GM12865 (cell line): ENCODE data around the gene CARMIL1.

ENCODE experiments used
- DNase-seq: peaks from one replicate; pipeline ENCODE4 v3.0.0; 2010; ENCODE audit warnings: low read depth
- H3K4me3 ChIP-seq: 2 replicates; pipeline ENCODE4 v1.5.1; 2011; ENCODE audit warnings: mild to moderate bottlenecking, low read depth, low read length, control low read depth
- CTCF ChIP-seq: IDR thresholded peaks from 2 replicates; pipeline ENCODE4 v1.5.1; 2011; ENCODE audit warnings: low read length, control low read depth, low read depth, inconsistent platforms; ENCODE audit not compliant: insufficient read depth; ENCODE audit errors: missing control alignments

CARMIL1 gene

GRCh38 chr6:25278914-25279747 is at the start of gene CARMIL1:
CARMIL1 (plus strand) TSS chr6:25279374; CDS start chr6:25279796, 422 bp downstream.
- H3K4me3 ChIP-seq, result peak within 1 kb of the TSS; percentile 73
- TF ChIP-seq CTCF, result peak; percentile 73
- DNase-seq, result peak; percentile 91

- DNase-seq, result no peak
- TF ChIP-seq CTCF, result no peak
- H3K4me3 ChIP-seq, result no peak overlapping the region
These were observed 49.4 kb upstream of the CARMIL1 start for GRCh38 chr6:25229671-25230321.

- no peak for DNase-seq
- no peak overlapping the region for H3K4me3 ChIP-seq
- TF ChIP-seq CTCF, result no peak
These were observed 46.7 kb upstream of the CARMIL1 start for GRCh38 chr6:25232479-25232878.

- no peak for TF ChIP-seq CTCF
- DNase-seq, result no peak
- no peak overlapping the region for H3K4me3 ChIP-seq
These were observed 45.9 kb upstream of the CARMIL1 start for GRCh38 chr6:25233226-25233625.

GRCh38 chr6:25237579-25237978 is 41.6 kb upstream of the CARMIL1 start:
- TF ChIP-seq CTCF, result no peak
- no peak for DNase-seq
- no peak overlapping the region for H3K4me3 ChIP-seq

- no peak for DNase-seq
- H3K4me3 ChIP-seq, result no peak overlapping the region
- TF ChIP-seq CTCF, result no peak
These were observed 40.1 kb upstream of the CARMIL1 start for GRCh38 chr6:25239059-25239458.
